NCI-H446 (cell line): ENCODE data around the gene LZTFL1.

Source experiments
- DNase-seq, 2 experiments: peaks; one replicate each; lab custom pipeline; 2025; lab: John Stamatoyannopoulos, UW

LZTFL1 gene

DNA sequence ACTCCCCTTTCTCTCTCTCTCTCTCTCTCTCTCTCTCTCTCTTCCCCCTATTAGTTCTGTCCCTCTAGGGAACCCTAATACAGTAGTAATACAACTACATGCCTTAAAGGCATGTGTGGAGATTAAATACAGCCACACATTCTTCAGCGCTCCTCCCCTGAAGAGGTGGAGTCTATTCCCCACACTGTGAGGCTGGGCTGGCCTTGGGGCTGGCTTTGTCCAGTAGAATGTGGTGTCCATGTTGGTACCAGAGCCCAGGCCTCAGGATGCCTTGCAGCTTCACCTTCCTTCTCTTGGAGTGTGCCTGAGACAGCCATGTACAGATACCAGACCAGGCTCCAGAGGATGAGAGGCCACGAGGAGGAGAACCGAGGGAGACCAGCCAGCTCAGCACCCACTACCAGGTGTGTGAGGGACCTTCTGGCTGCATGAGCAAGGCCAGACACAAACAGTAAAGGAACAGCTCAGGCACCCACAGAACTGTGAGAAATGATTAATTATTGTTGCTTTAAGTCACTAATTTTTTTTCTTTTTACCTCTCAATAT, 56.2 kb downstream of the LZTFL1 start:
- DNase-seq = no peak

GRCh38 chr3:45783667-45784066, 58.3 kb downstream of the LZTFL1 start:
- DNase-seq = no peak

GRCh38 chr3:45782381-45782780, 59.5 kb downstream of the LZTFL1 start:
- DNase-seq = no peak

GRCh38 chr3:45781841-45782240, 60.1 kb downstream of the LZTFL1 start:
- no peak for DNase-seq

- no peak for DNase-seq
Measured at GRCh38 chr3:45781271-45781670, 60.6 kb downstream of the LZTFL1 start.

DNA sequence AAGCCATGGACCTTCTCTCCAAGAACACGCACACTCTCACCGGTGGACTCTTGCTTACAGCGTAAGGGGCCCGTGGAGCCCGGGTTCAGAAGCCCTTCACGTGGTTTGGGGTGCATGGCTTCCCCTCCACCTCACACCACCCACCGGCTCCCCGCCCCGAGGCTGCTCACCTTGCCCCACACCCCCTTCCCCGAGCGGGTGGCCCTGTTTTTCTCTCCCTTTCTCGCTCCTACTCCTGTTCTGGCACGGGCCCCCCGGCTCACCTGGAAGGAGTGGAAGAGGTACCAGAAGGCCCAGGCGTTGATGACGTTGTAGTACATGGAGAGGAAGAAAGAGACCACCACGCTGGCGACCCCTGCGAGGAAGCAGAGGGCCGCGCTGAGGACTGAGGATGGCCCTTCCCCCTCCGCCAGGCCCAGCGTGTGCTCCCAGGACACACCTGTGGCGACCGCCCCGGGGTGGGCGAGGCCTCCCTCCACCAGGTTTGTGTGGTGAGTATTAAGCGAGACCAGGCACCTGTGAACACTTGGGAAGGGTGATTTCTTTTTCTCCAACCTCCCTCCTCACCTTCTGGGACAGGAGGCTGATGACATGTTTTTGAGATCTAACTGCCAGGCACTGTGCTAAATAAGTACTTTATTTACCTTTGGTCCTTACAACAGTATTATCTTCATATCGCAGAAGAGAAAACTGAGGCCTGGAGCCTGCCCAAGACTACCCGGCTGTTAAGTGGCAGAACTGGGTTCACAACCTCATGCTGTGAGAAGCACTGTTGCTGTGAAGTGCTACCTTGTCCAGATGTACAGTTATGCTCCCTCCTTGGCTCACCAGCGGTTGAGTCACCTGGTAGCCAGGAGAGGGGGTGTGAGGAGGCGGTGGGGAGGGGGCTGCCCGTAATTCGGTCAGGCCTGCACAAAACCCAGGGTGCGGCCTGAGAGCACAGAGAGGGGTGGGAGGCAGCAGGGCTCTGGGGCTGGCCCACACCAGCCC, 61.9 kb downstream of the LZTFL1 start:
- DNase-seq = no peak

DNA sequence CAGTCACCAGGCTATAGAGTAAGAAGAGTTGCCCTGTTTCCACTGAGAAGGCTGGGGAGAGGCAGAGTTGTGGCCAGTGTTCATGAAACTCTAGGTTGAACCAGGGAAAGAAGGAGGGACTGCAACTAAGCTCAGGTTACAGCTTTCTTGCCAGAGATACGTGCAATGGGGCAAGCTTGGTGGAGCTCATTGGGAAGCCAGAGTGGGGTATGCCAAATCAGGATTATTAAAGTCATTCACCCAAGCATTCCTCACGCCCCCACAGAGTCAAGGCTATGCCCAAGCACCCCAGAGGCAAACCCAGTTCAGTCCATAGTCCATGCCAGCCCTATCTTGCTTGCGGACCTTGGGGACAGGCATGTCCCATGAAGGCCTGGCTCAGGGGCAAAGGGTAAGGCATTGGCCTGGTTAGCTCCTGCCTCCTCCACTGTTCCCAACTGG, 63.1 kb downstream of the LZTFL1 start:
- no peak for DNase-seq

GRCh38 chr3:45777746-45778386, 64.1 kb downstream of the LZTFL1 start:
- DNase-seq = no peak

DNA sequence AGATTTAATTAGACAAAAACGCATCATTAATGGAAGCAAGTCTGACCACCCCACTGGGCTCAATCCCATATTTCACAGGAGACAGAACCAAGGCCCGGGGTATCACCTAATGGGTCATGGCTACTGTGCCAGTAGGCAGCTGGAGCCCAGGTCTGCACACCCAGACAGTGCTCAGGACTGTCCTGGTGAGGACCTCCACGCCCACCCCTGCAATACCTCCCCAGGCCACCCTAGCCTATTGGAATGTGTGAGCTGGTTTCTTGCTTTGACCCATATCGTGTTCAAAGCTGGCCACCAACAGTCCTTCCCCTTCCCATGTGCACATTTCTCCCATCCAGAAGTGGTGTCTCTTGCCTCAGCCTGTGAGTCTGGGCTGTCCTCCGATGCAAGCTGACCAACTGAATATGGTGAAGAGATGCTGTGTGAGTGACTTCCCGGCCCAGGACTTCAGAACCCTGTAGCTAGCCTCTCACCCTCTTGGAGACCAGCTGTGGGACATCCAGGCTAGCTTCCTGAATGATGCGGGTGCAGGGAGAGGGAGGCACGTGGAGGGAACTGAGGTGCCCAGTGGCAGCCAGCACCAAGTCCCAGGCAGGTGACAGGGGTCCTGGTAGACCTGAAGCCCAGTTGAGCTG, 64.7 kb downstream of the LZTFL1 start:
- no peak for DNase-seq

GRCh38 chr3:45776611-45777010, 65.3 kb downstream of the LZTFL1 start:
- DNase-seq = no peak

DNA sequence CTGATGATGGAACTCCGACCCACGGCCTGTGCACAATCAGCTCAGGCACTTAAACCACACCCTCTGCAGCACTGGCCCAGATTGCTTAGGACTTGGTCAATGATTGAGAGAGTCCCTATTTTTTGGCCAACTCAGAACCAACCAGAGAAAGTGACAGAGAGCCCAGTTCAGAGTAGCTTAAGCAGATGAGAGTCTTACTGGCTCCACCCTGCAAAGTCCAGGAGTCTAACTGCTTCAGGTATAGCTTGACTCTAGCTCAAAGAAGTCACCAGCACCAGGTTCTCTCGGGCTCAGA, 65.7 kb downstream of the LZTFL1 start:
- no peak for DNase-seq

- DNase-seq = no peak
Measured at GRCh38 chr3:45775571-45776300, 66.2 kb downstream of the LZTFL1 start.

- DNase-seq = no peak
Measured at GRCh38 chr3:45774581-45775521, 67.1 kb downstream of the LZTFL1 start.

DNA sequence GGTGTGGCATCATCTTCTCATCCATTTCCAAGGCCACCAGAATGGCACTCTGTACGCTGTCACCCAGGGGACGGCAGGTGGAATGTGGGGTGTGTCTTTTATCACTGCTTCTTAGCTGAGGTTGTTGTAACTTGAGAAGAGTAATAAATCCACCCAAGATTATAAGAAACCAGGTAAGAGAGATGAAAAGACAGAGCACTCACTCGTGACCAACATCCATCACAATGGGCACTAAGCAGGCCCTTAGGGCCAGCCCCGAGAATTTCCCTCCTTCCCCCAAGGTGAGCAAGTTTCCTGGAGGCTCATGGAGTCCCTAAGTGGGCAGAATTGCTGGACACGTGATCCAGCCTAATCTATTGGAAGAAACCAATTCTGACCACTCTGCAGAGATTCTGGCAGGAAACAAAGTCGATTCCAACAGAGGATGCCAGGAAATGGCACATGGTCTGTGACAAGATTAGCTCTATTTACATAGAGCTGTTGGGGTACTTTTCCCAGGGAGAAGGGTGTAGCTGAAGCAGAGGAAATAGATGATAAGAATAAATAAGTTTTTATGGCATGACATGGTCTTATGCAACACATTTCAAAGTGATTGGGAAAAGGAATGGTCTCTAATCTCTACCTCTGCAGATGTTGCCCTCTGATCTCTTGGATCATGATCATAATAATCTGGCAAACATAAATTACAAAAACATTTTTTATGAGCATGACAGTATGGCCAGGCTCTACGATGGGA, 68.0 kb downstream of the LZTFL1 start:
- no peak for DNase-seq
